Measurements from ENCODE around the gene CPA3.

CPA3 gene

DNA sequence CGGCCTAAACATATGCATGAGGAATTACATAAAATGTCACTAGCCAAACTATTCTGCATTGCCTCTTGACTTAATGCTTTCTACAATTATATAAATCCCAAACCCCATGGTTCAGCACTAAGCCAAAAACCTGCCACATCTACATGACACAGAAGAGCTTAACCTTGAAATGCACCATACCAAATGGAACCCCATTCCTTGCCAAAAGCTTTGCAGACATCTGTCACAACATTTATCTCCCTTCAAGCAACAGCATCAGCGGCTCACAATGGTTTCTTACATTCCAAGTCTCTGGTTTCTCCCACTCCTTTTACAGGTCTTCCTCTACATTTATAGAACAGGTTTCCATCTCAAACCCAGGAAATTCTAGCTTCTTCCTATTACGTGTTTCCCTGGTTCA, 67.9 kb downstream of the CPA3 start:
- Histone ChIP-seq H3K27me3 (ENCODE audit: control insufficient read depth, insufficient read depth, low read length) (no peaks in the 10 kb centered on the region), H3K36me3 (ENCODE audit: control insufficient read depth, insufficient read depth, low read length) (no peaks in the 10 kb centered on the region), H3K4me3 (ENCODE audit: low read length) (no peak overlapping the region), H3K4me1 (ENCODE audit: control insufficient read depth, insufficient read depth, low read length) (no peaks in the 10 kb centered on the region), H3K27ac (ENCODE audit: low read depth, low read length) (no peak overlapping the region), H3K9ac (ENCODE audit: low read length) (no peak overlapping the region)

DNA sequence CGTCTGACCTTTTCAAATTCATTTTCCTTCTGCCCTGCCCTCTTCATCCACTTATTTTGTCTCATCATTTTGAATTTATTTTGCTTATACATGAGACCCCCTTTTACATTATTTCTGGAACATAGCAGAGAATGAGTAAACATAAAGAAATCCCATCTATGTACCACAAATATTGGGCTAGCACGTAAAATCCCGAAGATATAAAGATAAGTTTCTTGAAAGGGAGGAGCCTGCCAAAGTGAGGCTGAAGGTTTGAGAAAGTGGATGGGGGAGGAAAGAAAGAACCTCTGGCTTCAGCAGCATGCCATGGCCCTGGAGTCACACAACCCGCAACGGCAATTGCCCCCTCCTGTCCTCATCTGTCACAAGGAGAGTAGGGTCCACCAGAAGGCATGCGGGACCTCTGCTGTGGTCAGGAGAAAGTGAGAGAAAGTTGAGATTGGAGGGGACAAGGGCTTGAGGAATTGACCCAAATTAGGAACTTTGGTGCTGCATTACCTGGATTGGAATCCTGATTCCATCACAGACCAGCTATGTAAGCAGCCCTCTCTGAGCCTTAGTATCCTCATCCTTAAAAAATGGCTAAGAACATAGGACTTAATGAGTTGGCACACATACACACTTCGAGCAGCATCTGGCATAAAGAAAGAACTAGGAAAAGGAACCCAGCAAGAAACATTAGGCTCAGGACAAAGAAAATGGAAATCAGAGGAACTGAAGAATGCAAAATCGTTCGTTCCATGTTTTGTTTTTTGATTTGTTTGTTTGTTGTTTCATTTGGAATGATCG, 72.6 kb downstream of the CPA3 start:
- Histone ChIP-seq H3K27me3 (ENCODE audit: control insufficient read depth, insufficient read depth, low read length) (no peaks in the 10 kb centered on the region), H3K4me1 (ENCODE audit: control insufficient read depth, insufficient read depth, low read length) (no peaks in the 10 kb centered on the region), H3K9ac (ENCODE audit: low read length) (no peak overlapping the region), H3K27ac (ENCODE audit: low read depth, low read length) (no peak overlapping the region), H3K4me3 (ENCODE audit: low read length) (no peak overlapping the region), H3K36me3 (ENCODE audit: control insufficient read depth, insufficient read depth, low read length) (no peaks in the 10 kb centered on the region)

DNA sequence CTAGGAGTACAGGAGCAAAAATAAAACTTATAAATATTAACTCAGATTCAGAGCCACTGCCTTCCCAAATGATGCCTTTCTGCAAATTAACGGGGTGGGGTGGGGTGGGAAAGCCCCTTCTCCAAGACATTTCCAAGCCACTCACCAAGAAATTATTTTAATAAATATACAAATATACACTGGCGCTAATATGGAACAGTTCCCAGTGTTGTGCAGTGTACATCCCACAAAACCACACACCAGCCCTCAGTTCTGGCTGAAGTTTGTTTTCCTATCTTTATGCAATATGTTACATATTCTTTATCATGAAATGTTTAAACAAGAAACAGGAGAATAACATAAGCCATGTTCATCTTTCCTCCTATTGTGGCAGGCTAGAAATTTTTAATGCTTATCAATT, 73.2 kb downstream of the CPA3 start:
- no peak overlapping the region for H3K9ac ChIP-seq (ENCODE audit: low read length)
- no peak overlapping the region for H3K4me3 ChIP-seq (ENCODE audit: low read length)
- H3K36me3 ChIP-seq (ENCODE audit: control insufficient read depth, insufficient read depth, low read length), result no peaks in the 10 kb centered on the region
- H3K27me3 ChIP-seq (ENCODE audit: control insufficient read depth, insufficient read depth, low read length), result no peaks in the 10 kb centered on the region
- H3K4me1 ChIP-seq (ENCODE audit: control insufficient read depth, insufficient read depth, low read length), result no peaks in the 10 kb centered on the region
- H3K27ac ChIP-seq (ENCODE audit: low read depth, low read length), result no peak overlapping the region

DNA sequence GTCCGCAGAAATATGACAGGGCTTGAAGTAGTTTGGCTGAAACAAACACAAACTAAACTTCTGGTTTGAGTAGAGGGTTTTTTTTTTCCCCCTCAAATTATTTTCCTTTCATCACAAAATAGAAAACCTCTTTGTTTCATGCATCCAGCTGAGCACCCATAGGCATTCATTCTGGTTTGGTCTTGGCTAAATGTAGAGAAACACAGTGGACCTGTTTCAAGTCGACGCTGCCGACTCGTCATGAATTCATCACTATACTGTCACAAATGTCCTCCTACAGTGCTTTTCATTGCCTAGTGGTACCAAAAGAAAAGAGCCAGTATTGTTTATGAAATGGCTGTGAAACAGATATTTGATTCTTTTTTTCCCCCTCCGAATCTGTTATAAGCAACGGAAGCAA, 73.8 kb downstream of the CPA3 start:
- H3K4me3 ChIP-seq (ENCODE audit: low read length), result no peak overlapping the region
- no peak overlapping the region for H3K9ac ChIP-seq (ENCODE audit: low read length)
- H3K27ac ChIP-seq (ENCODE audit: low read depth, low read length), result no peak overlapping the region
- H3K4me1 ChIP-seq (ENCODE audit: control insufficient read depth, insufficient read depth, low read length), result no peaks in the 10 kb centered on the region
- H3K36me3 ChIP-seq (ENCODE audit: control insufficient read depth, insufficient read depth, low read length), result no peaks in the 10 kb centered on the region
- no peaks in the 10 kb centered on the region for H3K27me3 ChIP-seq (ENCODE audit: control insufficient read depth, insufficient read depth, low read length)

DNA sequence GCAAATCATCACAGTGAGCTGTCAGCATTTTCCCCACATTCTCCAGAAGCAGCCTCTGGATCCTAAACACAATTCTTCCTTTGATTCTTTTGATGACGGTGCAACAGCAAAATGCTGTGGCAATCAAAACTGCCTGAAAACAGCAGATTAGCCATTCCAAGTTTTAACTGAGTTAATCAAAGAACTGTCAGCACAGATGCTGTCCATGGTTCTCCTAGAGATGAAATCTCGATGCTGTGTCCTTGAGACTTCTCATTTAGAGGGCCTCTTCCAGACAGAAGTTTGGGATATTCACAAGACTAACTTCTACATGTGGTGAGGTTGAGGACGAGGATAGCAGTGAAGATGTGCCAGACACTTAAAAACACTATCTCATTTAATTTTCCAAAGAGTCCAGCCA, 75.9 kb downstream of the CPA3 start:
- H3K36me3 ChIP-seq (ENCODE audit: control insufficient read depth, insufficient read depth, low read length), result no peaks in the 10 kb centered on the region
- no peak overlapping the region for H3K9ac ChIP-seq (ENCODE audit: low read length)
- H3K27ac ChIP-seq (ENCODE audit: low read depth, low read length), result no peak overlapping the region
- H3K4me3 ChIP-seq (ENCODE audit: low read length), result no peak overlapping the region
- H3K4me1 ChIP-seq (ENCODE audit: control insufficient read depth, insufficient read depth, low read length), result no peaks in the 10 kb centered on the region
- no peaks in the 10 kb centered on the region for H3K27me3 ChIP-seq (ENCODE audit: control insufficient read depth, insufficient read depth, low read length)

DNA sequence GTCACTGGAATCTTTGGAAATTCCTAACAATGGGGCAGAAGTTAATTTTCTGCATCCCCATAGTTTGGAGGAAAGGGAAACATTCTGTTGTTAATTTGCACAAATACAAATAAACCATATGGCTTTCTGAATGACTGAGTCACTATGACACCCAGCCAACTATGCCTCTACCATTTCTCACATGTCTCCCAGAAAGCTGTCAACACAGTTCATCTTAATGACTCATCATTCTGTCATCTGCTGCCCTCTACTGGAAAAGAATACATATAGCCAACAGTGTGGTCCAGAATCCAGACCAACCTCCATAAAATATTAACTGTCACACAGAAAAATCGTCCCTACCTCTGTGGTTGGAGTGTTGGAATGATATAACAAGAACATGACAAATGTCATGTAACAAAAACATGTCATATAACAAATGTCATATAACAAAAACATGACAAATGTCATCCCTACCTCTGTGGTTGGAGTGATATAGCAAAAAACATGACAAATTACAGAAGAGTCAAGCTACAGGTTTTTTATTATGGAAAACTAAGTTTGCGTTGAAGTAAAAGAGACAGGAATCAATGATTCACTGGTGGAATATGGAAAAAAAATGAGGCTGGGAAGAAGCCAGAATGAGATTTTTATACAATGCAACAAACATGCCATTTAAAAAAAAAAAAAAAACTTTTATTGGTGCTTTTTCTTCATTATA, 78.6 kb downstream of the CPA3 start:
- peaks cover 2% of the 10 kb centered on the region for H3K4me1 ChIP-seq (ENCODE audit: control insufficient read depth, insufficient read depth, low read length)
- no peak overlapping the region for H3K27ac ChIP-seq (ENCODE audit: low read depth, low read length)
- H3K36me3 ChIP-seq (ENCODE audit: control insufficient read depth, insufficient read depth, low read length), result no peaks in the 10 kb centered on the region
- no peak overlapping the region for H3K4me3 ChIP-seq (ENCODE audit: low read length)
- H3K9ac ChIP-seq (ENCODE audit: low read length), result no peak overlapping the region
- H3K27me3 ChIP-seq (ENCODE audit: control insufficient read depth, insufficient read depth, low read length), result no peaks in the 10 kb centered on the region

DNA sequence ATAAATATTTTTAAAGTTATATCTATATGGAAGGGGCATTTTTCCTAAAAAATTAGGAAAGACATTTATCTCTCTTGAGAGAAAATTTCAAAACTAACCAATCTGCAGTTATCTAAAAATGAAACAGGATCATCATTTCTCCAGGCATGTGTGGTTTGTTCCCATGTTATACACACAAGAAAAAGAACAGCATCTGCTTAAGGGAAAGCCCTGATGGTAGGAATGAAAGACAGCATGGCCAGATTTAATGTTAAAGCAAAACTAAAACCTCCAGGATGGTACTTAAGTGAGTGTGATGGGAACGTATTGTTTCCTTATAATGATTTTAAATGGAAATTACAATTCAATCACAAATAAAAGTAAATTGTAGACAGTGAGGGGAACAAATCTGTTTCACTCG, 80.0 kb downstream of the CPA3 start:
- Histone ChIP-seq H3K36me3 (ENCODE audit: control insufficient read depth, insufficient read depth, low read length) (no peaks in the 10 kb centered on the region), H3K4me1 (ENCODE audit: control insufficient read depth, insufficient read depth, low read length) (peaks cover 9% of the 10 kb centered on the region), H3K27me3 (ENCODE audit: control insufficient read depth, insufficient read depth, low read length) (no peaks in the 10 kb centered on the region), H3K9ac (ENCODE audit: low read length) (no peak overlapping the region), H3K4me3 (ENCODE audit: low read length) (no peak overlapping the region), H3K27ac (ENCODE audit: low read depth, low read length) (no peak overlapping the region)
